ENCODE data around the gene SLC25A17.

SLC25A17 gene

GRCh38 chr22:40862013-40862412, 42.9 kb upstream of the SLC25A17 start, which contains the start of gene DNAJB7:
Gene DNAJB7 (minus strand): TSS chr22:40862113. CDS start chr22:40861994, 119 bp downstream.
- no peak for TF ChIP-seq EZH2phosphoT487 (IDR thresholded peaks at IDR 0.05; ENCODE audit: low read depth)
- TF ChIP-seq, protein P1, sequence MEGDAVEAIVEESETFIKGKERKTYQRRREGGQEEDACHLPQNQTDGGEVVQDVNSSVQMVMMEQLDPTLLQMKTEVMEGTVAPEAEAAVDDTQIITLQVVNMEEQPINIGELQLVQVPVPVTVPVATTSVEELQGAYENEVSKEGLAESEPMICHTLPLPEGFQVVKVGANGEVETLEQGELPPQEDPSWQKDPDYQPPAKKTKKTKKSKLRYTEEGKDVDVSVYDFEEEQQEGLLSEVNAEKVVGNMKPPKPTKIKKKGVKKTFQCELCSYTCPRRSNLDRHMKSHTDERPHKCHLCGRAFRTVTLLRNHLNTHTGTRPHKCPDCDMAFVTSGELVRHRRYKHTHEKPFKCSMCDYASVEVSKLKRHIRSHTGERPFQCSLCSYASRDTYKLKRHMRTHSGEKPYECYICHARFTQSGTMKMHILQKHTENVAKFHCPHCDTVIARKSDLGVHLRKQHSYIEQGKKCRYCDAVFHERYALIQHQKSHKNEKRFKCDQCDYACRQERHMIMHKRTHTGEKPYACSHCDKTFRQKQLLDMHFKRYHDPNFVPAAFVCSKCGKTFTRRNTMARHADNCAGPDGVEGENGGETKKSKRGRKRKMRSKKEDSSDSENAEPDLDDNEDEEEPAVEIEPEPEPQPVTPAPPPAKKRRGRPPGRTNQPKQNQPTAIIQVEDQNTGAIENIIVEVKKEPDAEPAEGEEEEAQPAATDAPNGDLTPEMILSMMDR (IDR thresholded peaks at IDR 0.05; ENCODE audit: low read depth, low read length) = no peak
- Histone ChIP-seq H3K4me3 (ENCODE audit: low read length) (no peak within 1 kb of the TSS), H3K36me3 (replicated peaks; ENCODE audit: low read depth, low read length) (peaks cover 4% of the 10 kb centered on the region), H3K9ac (ENCODE audit: low read length) (no peak within 1 kb of the TSS), H3K79me2 (ENCODE audit: low read length) (peaks cover 67% of the 10 kb centered on the region), H3K4me2 (ENCODE audit: low read length) (no peak within 1 kb of the TSS), H3K4me1 (ENCODE audit: low read length) (peaks cover 21% of the 10 kb centered on the region), H3K9me3 (ENCODE audit: insufficient read depth, low read length) (no peaks in the 10 kb centered on the region), H2AFZ (ENCODE audit: low read depth, low read length) (no peak within 1 kb of the TSS), H4K20me1 (ENCODE audit: insufficient read depth, low read length) (no peaks in the 10 kb centered on the region), H3K27ac (ENCODE audit: low read length) (no peak within 1 kb of the TSS), H3K27me3 (ENCODE audit: low read depth, low read length) (no peaks in the 10 kb centered on the region)

DNA sequence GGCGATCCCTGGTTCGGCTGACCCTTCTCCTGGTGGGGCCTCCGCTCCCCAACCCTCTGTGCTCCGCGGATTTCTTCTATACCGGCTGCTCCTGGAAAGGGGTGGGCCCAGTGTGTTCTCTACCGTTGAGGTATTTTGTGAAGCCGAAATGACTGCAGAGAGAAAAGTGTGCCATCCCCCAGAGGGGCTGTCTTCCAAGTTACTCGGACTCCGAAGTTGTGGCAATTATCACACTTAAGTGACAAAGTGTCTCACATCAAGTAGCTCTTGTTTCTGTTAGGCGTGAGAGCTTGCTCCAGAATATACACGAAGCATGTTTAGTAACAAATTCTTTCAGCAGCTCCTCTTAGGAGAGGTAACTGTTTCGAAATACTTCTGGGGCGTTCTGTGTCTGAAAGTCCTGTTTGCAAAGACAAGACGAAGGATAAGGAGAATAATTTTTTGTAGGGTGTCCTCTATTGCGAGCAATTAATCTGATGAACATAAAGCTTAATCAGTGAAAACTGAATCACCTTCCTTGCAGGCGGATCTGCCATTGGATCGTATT, 38.2 kb upstream of the SLC25A17 start:
- Histone ChIP-seq H3K4me1 (ENCODE audit: low read length) (peaks cover 32% of the 10 kb centered on the region), H3K4me2 (ENCODE audit: low read length) (peak overlapping the region; percentile 89), H2AFZ (ENCODE audit: low read depth, low read length) (peak overlapping the region; percentile 73; the same call in 1 of the 2 replicates), H3K27ac (ENCODE audit: low read length) (peak overlapping the region; percentile 92), H3K9ac (ENCODE audit: low read length) (peak overlapping the region; percentile 96), H3K9me3 (ENCODE audit: insufficient read depth, low read length) (no peaks in the 10 kb centered on the region), H3K36me3 (replicated peaks; ENCODE audit: low read depth, low read length) (peaks cover 7% of the 10 kb centered on the region), H3K27me3 (ENCODE audit: low read depth, low read length) (no peaks in the 10 kb centered on the region), H4K20me1 (ENCODE audit: insufficient read depth, low read length) (peaks cover 14% of the 10 kb centered on the region; the same call in 1 of the 2 replicates), H3K4me3 (ENCODE audit: low read length) (peak overlapping the region; percentile 90), H3K79me2 (ENCODE audit: low read length) (peaks cover 94% of the 10 kb centered on the region)
- no peak for TF ChIP-seq EZH2phosphoT487 (IDR thresholded peaks at IDR 0.05; ENCODE audit: low read depth)
- TF ChIP-seq, protein P1 (IDR thresholded peaks at IDR 0.05; ENCODE audit: low read depth, low read length) = no peak

- Histone ChIP-seq H3K79me2 (ENCODE audit: low read length) (peaks cover 95% of the 10 kb centered on the region), H3K4me2 (ENCODE audit: low read length) (peak within 1 kb of the TSS; percentile 94), H4K20me1 (ENCODE audit: insufficient read depth, low read length) (peaks cover 14% of the 10 kb centered on the region; the same call in 1 of the 2 replicates), H3K4me1 (ENCODE audit: low read length) (peaks cover 32% of the 10 kb centered on the region), H3K4me3 (ENCODE audit: low read length) (peak within 1 kb of the TSS; percentile 90), H2AFZ (ENCODE audit: low read depth, low read length) (peak within 1 kb of the TSS; percentile 80), H3K9ac (ENCODE audit: low read length) (peak within 1 kb of the TSS; percentile 96), H3K27ac (ENCODE audit: low read length) (peak within 1 kb of the TSS; percentile 92), H3K27me3 (ENCODE audit: low read depth, low read length) (no peaks in the 10 kb centered on the region), H3K9me3 (ENCODE audit: insufficient read depth, low read length) (no peaks in the 10 kb centered on the region), H3K36me3 (replicated peaks; ENCODE audit: low read depth, low read length) (peaks cover 7% of the 10 kb centered on the region)
- no peak for TF ChIP-seq EZH2phosphoT487 (IDR thresholded peaks at IDR 0.05; ENCODE audit: low read depth)
- TF ChIP-seq, protein P1 (IDR thresholded peaks at IDR 0.05; ENCODE audit: low read depth, low read length) = peak; percentile 33; the same call in 1 of the 2 replicates
Observed at GRCh38 chr22:40856513-40857308, 37.6 kb upstream of the SLC25A17 start, which contains the start of the genes ST13 and XPNPEP3. Gene ST13 (minus strand): TSS chr22:40856639. CDS start chr22:40856540, 99 bp downstream. Gene XPNPEP3 (plus strand): TSS chr22:40857148. CDS start chr22:40857182, 34 bp downstream.

DNA sequence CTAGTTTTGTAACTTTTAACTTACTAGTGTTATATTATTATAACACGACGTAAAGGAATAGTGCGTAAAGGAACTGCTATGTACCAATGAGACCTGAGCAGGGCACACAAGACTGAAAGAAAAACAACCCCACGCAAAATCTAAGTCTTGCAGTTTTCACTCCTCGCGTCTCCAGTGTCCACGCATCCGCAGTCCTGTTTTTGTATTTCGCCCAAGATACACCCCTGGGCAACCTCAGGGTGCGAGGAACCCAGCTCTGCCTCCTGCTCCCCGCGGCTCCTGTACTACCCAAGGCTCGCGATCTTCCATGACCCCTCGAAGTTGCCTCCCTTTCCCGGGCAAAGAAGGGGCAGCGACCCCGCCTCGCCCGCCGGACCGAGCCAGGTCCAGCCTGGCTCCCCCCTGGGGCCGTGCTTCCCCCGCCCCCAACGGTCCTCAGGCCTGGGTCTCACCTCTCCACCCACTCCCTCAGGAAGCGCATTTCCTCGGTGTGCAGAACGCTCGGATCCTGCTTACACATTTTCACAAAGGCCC, 36.9 kb upstream of the SLC25A17 start:
- Histone ChIP-seq H3K9me3 (ENCODE audit: insufficient read depth, low read length) (no peaks in the 10 kb centered on the region), H3K36me3 (replicated peaks; ENCODE audit: low read depth, low read length) (peaks cover 10% of the 10 kb centered on the region), H3K79me2 (ENCODE audit: low read length) (peaks cover 95% of the 10 kb centered on the region), H3K4me2 (ENCODE audit: low read length) (peak overlapping the region; percentile 94), H3K27me3 (ENCODE audit: low read depth, low read length) (no peaks in the 10 kb centered on the region), H3K4me1 (ENCODE audit: low read length) (peaks cover 32% of the 10 kb centered on the region), H2AFZ (ENCODE audit: low read depth, low read length) (peak overlapping the region; percentile 52; the same call in 1 of the 2 replicates), H3K9ac (ENCODE audit: low read length) (peak overlapping the region; percentile 96), H3K4me3 (ENCODE audit: low read length) (peak overlapping the region; percentile 90), H4K20me1 (ENCODE audit: insufficient read depth, low read length) (peaks cover 14% of the 10 kb centered on the region; the same call in 1 of the 2 replicates), H3K27ac (ENCODE audit: low read length) (peak overlapping the region; percentile 92)
- no peak for TF ChIP-seq EZH2phosphoT487 (IDR thresholded peaks at IDR 0.05; ENCODE audit: low read depth)
- TF ChIP-seq, protein P1 (IDR thresholded peaks at IDR 0.05; ENCODE audit: low read depth, low read length) = no peak
